GM12801 (cell line): Measurements from ENCODE around the gene KRT7.

Source experiments
- TF ChIP-seq, protein P1 (sequence below): IDR thresholded peaks from one replicate; pipeline ENCODE4 v1.5.1; 2011; ENCODE audit warnings: control low read depth; ENCODE audit not compliant: insufficient read length; ENCODE audit errors: extremely low read depth

The KRT7 gene

DNA sequence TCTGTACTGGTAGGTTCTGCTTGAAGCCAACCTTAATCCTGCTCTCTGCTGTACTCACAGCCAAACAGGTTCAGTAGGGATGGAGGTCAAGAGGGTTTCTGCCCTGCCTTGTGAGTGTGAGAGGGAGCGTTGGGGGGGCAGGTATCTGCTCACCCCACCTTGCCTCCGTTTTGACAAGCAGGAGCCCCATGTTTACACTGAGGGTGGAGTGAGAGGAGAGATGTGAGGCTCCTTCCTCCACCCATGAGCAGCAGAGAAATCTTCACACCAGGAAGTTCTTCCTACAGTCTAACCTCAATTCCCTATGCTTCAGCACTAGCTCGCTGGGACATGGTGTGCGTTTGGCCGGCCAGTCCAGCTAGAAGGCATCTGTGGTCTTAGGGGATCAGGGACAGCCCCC, 45.4 kb upstream of the KRT7 start:
- TF ChIP-seq, protein P1, sequence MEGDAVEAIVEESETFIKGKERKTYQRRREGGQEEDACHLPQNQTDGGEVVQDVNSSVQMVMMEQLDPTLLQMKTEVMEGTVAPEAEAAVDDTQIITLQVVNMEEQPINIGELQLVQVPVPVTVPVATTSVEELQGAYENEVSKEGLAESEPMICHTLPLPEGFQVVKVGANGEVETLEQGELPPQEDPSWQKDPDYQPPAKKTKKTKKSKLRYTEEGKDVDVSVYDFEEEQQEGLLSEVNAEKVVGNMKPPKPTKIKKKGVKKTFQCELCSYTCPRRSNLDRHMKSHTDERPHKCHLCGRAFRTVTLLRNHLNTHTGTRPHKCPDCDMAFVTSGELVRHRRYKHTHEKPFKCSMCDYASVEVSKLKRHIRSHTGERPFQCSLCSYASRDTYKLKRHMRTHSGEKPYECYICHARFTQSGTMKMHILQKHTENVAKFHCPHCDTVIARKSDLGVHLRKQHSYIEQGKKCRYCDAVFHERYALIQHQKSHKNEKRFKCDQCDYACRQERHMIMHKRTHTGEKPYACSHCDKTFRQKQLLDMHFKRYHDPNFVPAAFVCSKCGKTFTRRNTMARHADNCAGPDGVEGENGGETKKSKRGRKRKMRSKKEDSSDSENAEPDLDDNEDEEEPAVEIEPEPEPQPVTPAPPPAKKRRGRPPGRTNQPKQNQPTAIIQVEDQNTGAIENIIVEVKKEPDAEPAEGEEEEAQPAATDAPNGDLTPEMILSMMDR = no peak

DNA sequence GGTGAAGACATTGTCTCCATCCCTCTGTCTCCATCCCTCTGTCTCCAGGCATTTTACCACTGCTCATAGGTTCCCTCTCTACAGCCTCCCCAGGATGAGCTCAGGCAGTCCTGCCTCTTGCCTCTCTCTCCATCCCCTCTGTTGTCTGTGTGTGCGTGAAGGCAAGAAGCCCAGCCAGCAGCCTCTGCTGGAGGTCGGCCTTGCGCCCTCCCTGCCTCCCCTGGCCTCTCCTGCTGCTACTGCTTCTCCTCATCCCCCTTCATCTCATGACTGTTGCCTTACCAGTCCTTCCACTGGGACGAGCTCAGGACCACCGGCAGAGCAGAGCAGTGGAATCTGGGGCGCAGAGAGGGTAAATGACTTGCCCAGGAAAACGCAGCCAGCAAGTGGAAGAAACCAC, 44.4 kb upstream of the KRT7 start:
- TF ChIP-seq, protein P1 = no peak

DNA sequence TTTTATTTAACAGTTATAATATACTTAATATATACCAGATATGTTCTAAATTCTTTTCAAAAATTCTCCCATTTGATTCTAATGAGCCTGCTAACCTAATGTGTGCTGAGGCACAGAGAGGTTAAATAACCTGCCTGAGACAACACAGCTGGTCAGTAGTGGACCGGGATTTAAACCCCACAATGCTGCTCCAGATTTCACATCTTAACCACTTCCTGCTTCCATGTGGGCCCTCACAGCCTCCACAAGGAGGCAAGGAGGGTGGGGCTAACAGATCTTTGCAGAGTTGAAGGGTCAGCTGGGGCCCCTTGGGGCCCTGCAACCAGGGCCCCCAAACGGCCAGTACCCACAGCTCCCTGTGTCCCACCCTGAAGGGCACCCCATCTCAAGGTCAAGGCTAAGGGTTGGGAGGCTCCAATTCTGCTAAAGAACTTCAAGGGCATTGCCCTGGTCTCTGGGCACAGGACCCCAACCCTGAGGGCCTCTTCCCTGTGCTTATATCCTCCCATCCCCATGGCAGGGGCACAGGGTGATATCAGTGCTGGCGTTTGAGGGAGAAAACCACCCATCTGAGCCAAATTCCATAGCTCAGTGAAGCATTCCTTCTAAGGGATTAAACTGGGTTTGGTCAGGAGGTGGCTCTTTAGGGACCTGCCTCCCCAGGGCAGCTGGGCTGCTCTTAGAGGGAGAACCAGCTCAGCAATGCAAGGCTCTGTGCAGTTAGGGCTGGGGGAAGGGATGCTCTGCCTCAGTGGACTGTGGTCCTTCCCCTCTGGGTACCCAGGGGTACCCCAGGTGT, 43.5 kb upstream of the KRT7 start:
- TF ChIP-seq, protein P1 = no peak

DNA sequence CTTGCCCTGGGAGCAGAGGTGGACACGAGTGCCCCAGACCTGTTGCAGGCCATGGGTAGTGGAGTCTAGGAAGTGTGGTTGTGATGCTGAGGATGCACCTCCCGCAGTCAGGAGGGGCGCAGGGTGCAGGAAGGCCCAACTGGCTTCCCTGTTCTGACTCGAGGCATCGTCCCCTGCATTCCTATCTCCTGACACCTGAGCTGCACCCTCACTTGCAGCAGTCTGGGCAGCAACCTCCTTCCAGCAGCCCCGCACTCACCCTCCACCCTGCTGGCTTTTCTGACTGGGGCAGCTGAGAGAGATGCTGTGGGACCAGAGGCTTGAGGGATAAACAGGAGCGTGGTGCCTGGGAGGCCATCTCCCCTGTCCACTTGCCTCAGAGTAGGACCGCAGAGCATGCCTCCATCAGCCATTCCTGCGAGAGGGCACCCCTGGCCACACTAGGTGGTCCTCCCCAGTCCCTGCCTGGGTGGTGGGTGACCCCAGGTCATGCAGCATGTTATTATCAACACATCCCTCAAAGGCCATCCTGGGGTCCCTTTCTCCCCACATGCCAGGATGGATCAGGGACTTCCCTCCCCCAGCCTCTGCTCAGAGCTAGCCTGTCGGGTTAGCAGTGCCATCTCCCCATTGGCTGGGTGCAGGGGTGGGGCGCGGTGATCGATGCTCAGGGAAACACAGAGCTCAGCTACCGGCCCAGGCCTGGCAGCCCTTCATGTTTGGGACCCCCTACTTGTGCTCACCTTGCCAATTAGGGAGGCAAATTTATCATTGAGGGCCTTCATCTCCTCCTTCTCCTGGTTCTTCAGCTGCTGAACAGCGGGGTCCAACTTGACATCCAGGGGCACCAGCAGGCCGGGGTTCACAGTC, 41.9 kb upstream of the KRT7 start:
- TF ChIP-seq, protein P1 = no peak

DNA sequence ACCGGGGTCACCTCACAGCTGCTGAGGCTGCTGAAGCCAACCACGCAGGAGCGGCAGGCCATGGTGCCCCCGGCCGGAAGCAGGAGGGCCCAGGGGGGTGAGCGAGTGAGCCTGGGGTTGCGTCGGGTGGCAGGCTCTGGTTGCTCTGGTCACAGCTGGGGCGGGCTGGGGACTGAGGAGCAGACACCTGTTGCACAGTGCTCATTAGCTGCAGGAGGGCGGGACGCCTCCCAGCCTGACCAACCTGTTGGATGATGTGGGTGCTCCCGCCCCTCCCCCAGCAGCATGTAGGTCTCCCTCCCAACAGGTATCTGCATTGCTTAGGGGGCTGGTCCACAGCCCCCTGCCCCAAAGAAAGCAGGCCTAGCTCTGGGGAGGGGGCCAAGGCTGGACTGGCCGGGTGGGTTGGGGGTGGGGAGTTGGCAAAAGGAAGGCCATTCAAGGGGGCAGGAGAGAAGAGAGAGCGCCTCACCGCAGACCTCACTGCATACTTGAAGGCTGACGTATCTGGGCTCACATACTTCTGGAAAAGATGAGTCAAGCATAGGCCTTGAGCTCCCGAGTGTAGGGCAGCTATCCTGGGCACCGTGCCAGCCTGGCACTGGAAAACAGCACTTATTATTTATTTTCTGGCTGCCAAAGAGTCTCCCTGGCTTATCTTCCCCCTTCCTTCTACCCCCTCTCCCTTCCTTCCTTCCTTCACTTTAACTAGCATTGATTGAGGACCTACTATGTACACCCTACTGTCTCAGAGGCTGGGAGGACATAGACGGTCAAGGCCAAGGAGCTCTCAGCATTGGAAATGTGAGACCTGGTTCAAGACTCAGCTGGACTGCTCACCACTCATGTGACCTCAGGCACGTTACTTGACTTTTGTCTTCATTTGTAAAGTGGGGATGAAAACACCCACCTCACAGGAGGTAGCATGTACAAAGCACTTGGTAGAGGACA, 40.9 kb upstream of the KRT7 start, which contains the start of gene KRT80:
TSS of gene KRT80 (minus strand) at position 174 of the 951 bp plus-strand sequence. CDS start at position 62, 112 bp downstream.
- TF ChIP-seq, protein P1 = no peak

DNA sequence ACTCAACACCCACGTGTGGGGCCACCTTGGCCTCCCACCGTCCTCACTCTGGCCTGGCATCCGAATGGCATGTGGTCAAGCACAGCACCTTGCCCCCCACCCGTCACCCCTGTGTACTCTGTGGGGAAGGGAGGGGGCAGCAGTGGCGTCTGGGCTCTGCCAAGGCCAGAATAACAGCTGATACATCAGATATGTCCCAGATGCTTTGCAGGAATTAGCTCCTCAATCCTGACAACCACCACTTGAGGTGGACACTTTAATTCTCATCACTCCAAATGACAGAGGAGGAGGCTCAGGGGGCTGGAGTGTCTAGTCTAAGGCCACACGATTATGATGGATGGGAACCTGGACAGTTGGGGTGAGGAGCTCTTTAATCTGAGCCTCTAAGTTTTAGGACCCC, 39.5 kb upstream of the KRT7 start:
- TF ChIP-seq, protein P1 = no peak
